Measurements from ENCODE around the gene ROCK1.

DNA sequence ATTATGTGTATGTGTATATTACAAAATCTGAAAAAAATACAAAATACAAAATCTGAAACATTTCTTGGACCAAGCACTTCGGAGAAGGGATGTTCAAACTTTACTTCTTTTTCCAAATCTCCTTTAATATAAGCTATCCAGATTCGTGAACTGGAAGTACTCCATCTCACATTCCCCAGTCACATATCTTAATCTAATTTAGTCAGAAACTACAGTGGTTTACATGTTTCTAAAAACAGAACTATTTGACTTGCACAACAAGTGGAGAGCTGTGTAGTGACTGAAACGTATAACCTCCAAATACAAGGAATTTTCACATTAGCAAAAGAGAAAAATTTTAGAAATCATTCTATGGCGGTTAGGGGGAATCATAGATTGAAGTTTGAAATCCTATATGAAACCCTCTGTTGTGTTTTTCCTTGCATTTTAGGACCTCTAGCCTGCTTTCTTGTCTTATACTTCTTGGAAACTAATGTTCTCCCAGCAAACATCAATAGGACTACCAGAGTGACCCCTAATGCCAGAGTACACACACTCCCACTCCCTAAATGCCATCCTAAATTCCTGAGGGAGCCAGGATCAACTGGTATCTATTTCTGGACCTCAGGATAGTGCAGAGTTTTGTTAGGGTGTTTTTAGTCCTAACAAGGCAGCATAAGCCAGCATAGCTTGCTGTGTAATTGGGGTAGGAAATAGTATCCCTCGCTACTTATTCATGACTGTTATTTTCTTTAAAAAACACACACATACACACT is 30.2 kb upstream of the ROCK1 start:
- TF ChIP-seq, protein P1, sequence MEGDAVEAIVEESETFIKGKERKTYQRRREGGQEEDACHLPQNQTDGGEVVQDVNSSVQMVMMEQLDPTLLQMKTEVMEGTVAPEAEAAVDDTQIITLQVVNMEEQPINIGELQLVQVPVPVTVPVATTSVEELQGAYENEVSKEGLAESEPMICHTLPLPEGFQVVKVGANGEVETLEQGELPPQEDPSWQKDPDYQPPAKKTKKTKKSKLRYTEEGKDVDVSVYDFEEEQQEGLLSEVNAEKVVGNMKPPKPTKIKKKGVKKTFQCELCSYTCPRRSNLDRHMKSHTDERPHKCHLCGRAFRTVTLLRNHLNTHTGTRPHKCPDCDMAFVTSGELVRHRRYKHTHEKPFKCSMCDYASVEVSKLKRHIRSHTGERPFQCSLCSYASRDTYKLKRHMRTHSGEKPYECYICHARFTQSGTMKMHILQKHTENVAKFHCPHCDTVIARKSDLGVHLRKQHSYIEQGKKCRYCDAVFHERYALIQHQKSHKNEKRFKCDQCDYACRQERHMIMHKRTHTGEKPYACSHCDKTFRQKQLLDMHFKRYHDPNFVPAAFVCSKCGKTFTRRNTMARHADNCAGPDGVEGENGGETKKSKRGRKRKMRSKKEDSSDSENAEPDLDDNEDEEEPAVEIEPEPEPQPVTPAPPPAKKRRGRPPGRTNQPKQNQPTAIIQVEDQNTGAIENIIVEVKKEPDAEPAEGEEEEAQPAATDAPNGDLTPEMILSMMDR (IDR thresholded peaks at IDR 0.05): no peak
- no peak for TF ChIP-seq POLR2A (IDR thresholded peaks at IDR 0.05)
